H1 (cell line): ENCODE measurements around the gene HOXB6. TPM values are rescaled to one million over a fixed set of nuclear protein-coding genes. Genes with fewer than 3 reads are reported as not detected.

Source experiments
- CTCF ChIP-seq, 3 experiments: IDR thresholded peaks; 1 replicate in 2 of 3; 2 replicates in 1 of 3; pipeline versions ENCODE4 v1.5.1 to v1.6.1; 2011; ENCODE audit warnings: low read length in 3 of 3, mild to moderate bottlenecking in 3 of 3, inconsistent platforms in 2 of 3, low read depth in 1 of 3, moderate library complexity in 1 of 3; ENCODE audit not compliant: insufficient read depth in 1 of 3; ENCODE audit errors: control extremely low read depth in 1 of 3
- EZH2 ChIP-seq: fragments of 200-600 bp; sonication (generic); IDR thresholded peaks from 2 replicates; pipeline ENCODE4 v1.7.1; 2012; ENCODE audit warnings: low read depth, mild to moderate bottlenecking, moderate library complexity, low read length, inconsistent platforms; ENCODE audit not compliant: severe bottlenecking
- POLR2AphosphoS5 ChIP-seq: IDR thresholded peaks from 2 replicates; pipeline ENCODE4 v1.6.1; 2011; ENCODE audit warnings: low read depth, low read length
- SIN3A ChIP-seq, 2 experiments: IDR thresholded peaks in 1 of 2; conservative IDR thresholded peaks in 1 of 2; 2 replicates each; pipeline ENCODE4 v1.6.1; 2011 to 2012; ENCODE audit warnings: low read length in 2 of 2, improper control_type of control experiment in 1 of 2, low read depth in 1 of 2, mild to moderate bottlenecking in 1 of 2
- SP1 ChIP-seq: IDR thresholded peaks from 2 replicates; pipeline ENCODE4 v1.6.1; 2011; ENCODE audit warnings: low read depth, low read length
- SUZ12 ChIP-seq: fragments of 200-600 bp; sonication (generic); IDR thresholded peaks from 2 replicates; pipeline ENCODE4 v1.6.1; 2012; ENCODE audit warnings: mild to moderate bottlenecking, inconsistent platforms, low read length, moderate library complexity, mixed read lengths
- polyA plus RNA-seq, 7 experiments: library from polyadenylated mRNA; depleted of rRNA in 3 of 7; stranded (reverse) in 5 of 7; unstranded in 2 of 7; fragments of >200 nt in 5 of 7; fragments of 200-250 nt in 2 of 7; gene quantifications; 1 replicate in 5 of 7; 2 replicates in 1 of 7; 4 replicates in 1 of 7; pipeline versions ENCODE4 v1.2.1 to v1.2.3, GENCODE V29; 2011 to 2013; ENCODE audit warnings: missing spikeins in 2 of 7, mixed read lengths in 2 of 7
- total RNA-seq: library from RNA; stranded (reverse); fragmentation: NEBNext Ultra II Directional; extraction: Animal tissue kit (Norgen Biotek cat#: 25700); gene quantifications from 2 replicates; pipeline ENCODE4 v1.2.1, GENCODE V29; 2021

HOXB6 gene
- total and polyA plus RNA-seq, 2 of the 8 experiments (the other 6 are each of a cell fraction or from before 2014, with no cell fraction given), result not detected

- peak; percentile 9; the same call in 1 of the 2 replicates for TF ChIP-seq SP1
- TF ChIP-seq SUZ12, result peak; percentile 95
- TF ChIP-seq SIN3A (conservative IDR thresholded peaks at IDR 0.05 in 1 of 2, IDR thresholded peaks at IDR 0.05 in 1 of 2; ENCODE audit: low read depth in 1 of 2, low read length in 2 of 2), result 0 out of 4 replicates have a peak, but pooled peaks of 1 of the 2 experiments have one; percentile 33
- no peak for TF ChIP-seq POLR2AphosphoS5
- peak; percentile 38 to 46 (median 41) for TF ChIP-seq CTCF (IDR thresholded peaks at IDR 0.05; ENCODE audit: control extremely low read depth in 1 of 3, insufficient read depth in 1 of 3, low read depth in 1 of 3, low read length in 3 of 3)
- peak; percentile 96 for TF ChIP-seq EZH2
- TF ChIP-seq, all 59 proteins: peak for 12
These were observed 37.5 kb upstream of the HOXB6 start (continued) for GRCh38 chr17:48642059-48642842.
